GM21367 (cell line): ENCODE results near the gene TMCO5A.

Experiments
- ATAC-seq: cut with Tn5 transposase; IDR thresholded peaks from one replicate; pipeline ENCODE4 v1.9.1; 2021; ENCODE audit not compliant: unreplicated experiment

Gene TMCO5A

DNA sequence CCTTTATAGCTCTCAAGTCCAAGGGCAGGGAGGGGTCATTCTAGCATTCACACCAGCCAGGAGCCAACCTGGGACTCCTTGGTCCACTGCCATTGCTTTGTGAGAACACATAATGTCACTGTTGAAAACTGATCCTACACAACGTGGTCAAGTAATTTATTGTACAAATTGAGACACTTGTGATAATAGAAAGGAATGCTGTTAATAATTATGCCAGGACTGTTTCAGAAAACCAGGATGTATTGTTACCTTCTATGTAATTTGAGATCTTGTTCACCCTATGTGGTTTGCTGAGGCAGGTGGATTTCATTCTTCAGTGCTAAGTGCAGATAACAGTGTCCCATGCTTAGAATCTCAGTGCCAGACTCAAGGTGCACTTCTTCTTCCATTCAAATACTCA is 33.3 kb downstream of the TMCO5A start:
- no peak for ATAC-seq

DNA sequence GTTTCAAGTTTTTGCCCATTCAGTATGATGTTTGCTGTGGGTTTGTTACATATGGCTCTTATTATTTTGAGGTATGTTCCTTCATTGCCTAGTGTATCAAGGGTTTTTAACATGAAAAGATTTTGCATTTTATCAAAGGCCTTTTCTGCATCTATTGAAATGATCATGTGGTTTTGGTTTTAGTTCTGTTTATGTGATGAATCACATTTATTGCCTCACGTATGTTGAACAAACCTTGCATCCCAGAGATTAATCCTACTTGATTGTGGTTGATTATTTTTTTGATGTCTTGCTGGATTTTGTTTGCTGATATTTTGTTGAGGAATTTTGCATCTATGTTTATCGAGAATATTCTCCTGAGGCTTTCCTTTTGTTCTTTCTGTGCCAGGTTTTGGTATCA is 39.4 kb downstream of the TMCO5A start:
- ATAC-seq: no peak

DNA sequence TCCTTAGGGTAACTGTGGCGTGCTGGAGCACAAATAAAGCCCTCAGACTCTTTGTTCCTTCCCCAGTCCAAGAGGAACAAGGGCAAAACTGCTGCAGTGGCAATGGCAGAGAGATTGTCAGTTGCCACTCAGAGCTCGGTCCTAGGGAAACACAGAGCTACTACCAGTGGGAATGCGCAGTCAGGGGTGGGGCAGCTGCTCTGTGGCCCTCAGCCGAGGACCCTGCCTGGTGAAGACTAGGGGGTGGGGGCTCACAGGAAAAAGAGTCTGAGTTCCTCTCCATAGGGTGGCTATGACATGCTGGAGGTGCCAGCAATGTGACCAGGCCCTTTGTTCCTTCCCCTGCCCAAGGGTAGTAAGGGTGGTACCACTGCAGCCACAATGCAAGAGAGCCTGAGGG is 43.8 kb downstream of the TMCO5A start:
- ATAC-seq: no peak

DNA sequence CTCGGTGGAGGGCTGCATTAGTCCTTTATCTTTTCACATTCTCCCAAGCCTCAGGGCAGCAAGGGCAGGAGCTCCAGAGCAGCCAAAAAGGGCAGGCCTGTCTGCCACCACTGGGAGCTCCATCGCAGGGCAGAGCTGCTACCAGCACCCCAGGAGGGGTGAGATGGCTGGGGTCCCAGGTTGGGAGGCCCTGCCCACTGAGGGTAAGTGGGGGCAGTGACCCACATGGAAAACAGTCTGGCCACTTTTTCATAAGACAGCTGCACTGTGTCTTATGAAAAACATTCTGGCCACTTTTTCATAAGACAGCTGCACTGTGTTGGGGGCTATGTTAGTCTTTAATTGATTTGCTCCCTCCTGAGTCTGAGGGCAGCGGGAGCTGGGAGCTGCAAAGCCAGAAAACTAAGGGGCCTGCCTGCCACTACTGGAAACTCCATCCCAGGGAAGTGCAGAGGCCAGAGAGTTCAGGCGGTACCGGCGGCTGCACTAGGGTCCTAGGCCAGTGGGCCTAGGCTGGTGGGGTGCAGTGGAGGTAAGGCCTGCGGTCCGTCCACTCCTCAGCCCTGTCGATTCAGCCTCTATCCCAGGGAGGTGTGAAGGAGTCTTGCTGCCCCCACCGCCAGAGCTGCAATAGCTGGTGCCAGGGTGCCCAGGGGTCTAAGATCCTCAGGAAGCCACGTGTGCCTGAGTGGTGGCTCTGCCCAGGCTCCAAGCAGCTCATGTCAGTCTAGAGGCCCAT is 45.4 kb downstream of the TMCO5A start:
- no peak for ATAC-seq

DNA sequence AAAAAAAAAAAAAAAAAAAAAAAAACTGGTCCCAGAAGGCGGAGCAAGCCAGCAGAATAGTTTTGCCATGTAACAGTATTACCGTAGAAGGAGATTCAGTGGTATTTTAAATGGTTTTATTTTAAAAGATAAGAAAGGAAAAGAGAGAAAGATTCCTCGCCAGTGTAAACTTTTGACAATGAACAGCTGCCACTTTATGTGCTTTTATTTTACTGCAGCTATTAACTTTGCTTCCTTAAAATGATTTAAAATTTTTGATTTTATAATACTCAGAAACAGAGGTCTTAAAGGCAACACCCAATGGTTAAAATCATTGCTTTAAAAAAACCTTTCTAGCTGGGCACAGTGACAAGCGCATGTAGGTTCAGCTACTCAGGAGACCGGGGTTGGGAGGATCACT is 46.8 kb downstream of the TMCO5A start:
- no peak for ATAC-seq

DNA sequence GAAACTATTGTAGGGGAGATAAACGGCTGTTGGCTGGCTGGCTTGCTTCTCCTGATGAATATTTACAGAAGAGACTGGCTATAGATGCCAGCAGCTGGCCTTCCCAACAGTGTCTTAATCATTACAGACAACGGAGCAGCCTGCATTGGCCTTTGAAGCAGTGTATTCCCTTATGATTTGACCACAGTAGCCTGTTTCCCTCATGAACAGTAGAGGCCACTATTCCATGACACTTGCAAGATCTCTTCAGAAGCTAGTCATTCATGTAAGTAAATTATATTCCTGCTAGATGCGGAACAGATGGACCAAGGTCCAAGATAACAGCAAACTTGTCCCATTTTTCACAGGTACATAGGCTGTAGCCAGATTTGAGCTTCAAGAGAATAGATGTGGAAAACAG is 47.3 kb downstream of the TMCO5A start:
- no peak for ATAC-seq

DNA sequence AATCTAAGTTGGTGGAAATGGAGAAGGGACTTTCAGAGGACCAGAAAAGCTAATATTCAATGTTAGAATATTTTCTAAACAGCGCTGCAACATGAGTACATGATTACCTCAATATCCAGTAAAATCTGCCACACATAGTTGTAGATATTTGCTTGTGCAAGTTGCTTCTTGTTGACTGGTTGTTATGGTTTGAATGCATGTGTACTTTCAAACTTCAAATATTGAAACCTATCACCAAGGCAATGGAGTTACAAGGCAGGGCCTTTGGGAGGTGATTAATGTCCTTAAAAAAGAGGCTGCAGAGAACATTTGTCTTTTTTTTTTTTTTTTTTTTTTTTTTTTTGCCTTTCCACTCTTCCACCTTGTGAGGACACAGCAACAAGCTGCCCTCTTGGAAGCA is 49.9 kb downstream of the TMCO5A start:
- no peak for ATAC-seq

DNA sequence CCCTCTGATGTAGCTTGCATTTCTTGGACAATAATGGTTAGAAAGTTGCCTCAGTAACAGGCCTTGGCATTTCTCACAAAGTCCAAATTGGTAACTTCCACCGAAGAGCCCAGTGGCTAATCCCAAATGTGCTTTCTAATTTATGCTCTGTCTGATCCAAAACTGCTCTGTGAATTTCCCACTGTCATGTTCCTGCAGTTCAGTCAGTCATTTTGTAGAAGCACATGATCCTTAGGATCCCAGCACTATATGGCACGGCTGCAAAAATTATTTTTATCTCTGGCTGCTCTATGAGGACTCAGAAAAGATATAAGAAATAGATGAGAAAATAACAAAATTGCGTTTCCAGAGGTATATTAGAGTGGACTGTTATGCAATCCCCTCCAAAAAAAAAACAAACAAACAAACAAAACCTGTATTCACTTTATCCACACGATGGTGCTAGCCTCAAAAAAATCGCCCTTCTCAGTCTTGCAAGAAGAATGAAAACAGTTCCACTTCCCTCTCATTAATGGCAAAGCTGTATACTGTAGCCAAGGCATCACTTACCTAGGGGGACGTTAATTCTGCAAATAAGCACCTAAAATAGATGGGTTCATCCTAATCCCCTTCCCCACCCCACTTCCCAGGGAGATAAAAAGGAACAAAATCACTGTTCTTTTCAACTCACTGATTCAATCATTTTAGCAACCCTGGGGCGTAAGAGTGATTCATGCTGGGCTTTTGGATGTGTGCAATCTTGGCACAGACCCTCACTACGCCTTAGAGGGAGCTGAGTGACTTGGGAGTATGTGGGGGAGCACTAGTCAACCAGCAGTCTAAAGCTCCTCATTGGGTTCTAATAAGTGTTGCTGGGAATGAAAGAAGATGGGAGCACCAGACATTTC is 61.3 kb downstream of the TMCO5A start:
- ATAC-seq: no peak
